OCI-LY1 (cell line): ENCODE measurements around the gene NRDE2.

Experiments
- CTCF ChIP-seq: fragments of 200-600 bp; sonication (generic), shearing (Covaris generic); IDR thresholded peaks from 2 replicates; pipeline ENCODE4 v1.5.1; 2017; ENCODE audit warnings: mild to moderate bottlenecking, antibody characterized with exemption, low read length, moderate library complexity, mixed read lengths
- EZH2 ChIP-seq: fragments of 200-600 bp; sonication (generic), shearing (Covaris generic); IDR thresholded peaks from 2 replicates; pipeline ENCODE4 v1.8.0; 2017; ENCODE audit warnings: borderline replicate concordance, mixed run types, mild to moderate bottlenecking, antibody characterized with exemption, low read length, moderate library complexity, mixed read lengths

DNA sequence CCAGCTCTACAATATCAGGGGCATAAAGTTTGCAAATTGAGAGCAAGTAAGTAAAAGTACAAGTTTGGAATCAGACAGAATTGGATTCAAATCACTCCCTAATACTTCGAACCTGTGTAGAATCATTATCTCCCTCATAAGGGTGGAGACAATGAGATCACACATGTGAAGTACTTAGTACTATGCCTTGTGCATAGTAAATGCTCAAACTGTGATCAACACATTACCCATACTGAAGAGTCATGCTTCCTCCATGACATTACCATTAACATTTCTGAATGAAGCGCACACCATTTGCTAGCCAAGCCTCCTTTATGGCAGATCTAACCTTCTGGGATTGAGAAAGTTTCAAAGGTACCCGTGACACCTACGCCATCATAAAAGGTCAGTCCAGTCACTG is 26.6 kb upstream of the NRDE2 start:
- TF ChIP-seq CTCF = no peak
- no peak for TF ChIP-seq EZH2
